Testis (tissue), 3 donors: ENCODE data around the gene OTUB1. TPM values are rescaled to one million over a fixed set of nuclear protein-coding genes. Genes with fewer than 3 reads are reported as not detected.

Source experiments
- DNase-seq: peaks from one replicate; pipeline ENCODE4 v3.0.0-alpha.2; 2019
- H3K27ac ChIP-seq, 2 donors: fragments of 200-600 bp; sonication (generic); one replicate each; pipeline ENCODE4 v1.5.1; 2019
- H3K27me3 ChIP-seq: fragments of 200-600 bp; sonication (generic); one replicate; pipeline ENCODE4 v1.5.1; 2019
- H3K36me3 ChIP-seq: fragments of 200-600 bp; sonication (generic); one replicate; pipeline ENCODE4 v1.5.1; 2017; ENCODE audit warnings: low read depth; ENCODE audit errors: missing control alignments
- H3K4me1 ChIP-seq: fragments of 200-600 bp; sonication (generic); one replicate; pipeline ENCODE4 v1.5.1; 2019
- H3K4me3 ChIP-seq, 2 donors: fragments of 200-600 bp; sonication (generic); one replicate each; pipeline ENCODE4 v1.5.1; 2017 to 2019
- H3K9me3 ChIP-seq: fragments of 200-600 bp; sonication (generic); one replicate; pipeline ENCODE4 v1.5.1; 2017
- POLR2A ChIP-seq: fragments of 450-650 bp; IDR thresholded peaks from one replicate; pipeline ENCODE4 v1.6.1; 2017; ENCODE audit warnings: antibody characterized with exemption, mild to moderate bottlenecking, moderate library complexity
- WGBS, 2 donors: methylation state at CpG; one replicate each; pipeline ENCODE4 v1.1.5; 2018; 5-methylcytosine and 5-hydroxymethylcytosine counted together
- intact Hi-C: fragments of 100-400 bp; cut with DNase I; formaldehyde crosslinking; loops from one replicate; pipeline ENCODE4 v1.15.1; 2023; ENCODE audit warnings: low total_unique reads
- polyA plus RNA-seq: library from polyadenylated mRNA; stranded (reverse); fragments of 350-450 nt; fragmentation: Illumina TruSeq; extraction: RNeasy Lipid Tissue Mini Kit (QIAGEN cat#74804); gene quantifications from one replicate; pipeline ENCODE4 v1.2.3, GENCODE V29; 2014; ENCODE audit warnings: low read depth, low replicate concordance; ENCODE audit not compliant: insufficient read depth
- total RNA-seq, 2 donors: library from RNA; depleted of rRNA; stranded (reverse); fragments of >200 nt; gene quantifications; one replicate each; pipeline ENCODE4 v1.2.3, GENCODE V29; 2016
- TF ChIP-seq, protein P1 (sequence below), 3 experiments: fragments of 450-650 bp in 2 of 3; fragments of 200-600 bp in 1 of 3; sonication (generic) in 1 of 3; IDR thresholded peaks; one replicate each; pipeline ENCODE4 v1.5.1; 2016 to 2019; ENCODE audit warnings: antibody characterized with exemption in 3 of 3, mild to moderate bottlenecking in 2 of 3, moderate library complexity in 1 of 3

The OTUB1 gene
- total and polyA plus RNA-seq, 3 donors from 2014 or later, result 115 to 145 (median 121) TPM

DNA sequence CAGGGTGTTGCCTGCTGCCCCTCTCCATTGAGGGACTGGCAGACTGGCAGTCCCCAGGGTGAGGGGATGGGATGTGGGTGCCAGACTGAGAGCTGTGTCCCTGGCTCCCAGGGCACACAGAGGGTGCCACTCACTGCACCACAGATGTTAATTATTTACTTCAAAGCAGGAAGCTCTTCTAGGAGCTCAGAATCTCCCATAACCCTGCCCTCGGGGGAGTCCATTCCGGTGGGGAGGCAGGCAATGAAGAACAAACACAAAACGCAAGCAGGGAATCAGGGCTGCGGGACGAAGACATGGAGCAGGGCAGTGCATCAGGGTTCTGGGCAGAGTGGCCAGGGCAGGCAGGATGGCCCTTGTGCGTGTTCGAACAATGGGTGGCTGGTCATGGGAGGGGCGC lies 25.1 kb downstream of the OTUB1 start:
- DNase-seq, result no peak
- TF ChIP-seq POLR2A, result no peak
- TF ChIP-seq, protein P1, sequence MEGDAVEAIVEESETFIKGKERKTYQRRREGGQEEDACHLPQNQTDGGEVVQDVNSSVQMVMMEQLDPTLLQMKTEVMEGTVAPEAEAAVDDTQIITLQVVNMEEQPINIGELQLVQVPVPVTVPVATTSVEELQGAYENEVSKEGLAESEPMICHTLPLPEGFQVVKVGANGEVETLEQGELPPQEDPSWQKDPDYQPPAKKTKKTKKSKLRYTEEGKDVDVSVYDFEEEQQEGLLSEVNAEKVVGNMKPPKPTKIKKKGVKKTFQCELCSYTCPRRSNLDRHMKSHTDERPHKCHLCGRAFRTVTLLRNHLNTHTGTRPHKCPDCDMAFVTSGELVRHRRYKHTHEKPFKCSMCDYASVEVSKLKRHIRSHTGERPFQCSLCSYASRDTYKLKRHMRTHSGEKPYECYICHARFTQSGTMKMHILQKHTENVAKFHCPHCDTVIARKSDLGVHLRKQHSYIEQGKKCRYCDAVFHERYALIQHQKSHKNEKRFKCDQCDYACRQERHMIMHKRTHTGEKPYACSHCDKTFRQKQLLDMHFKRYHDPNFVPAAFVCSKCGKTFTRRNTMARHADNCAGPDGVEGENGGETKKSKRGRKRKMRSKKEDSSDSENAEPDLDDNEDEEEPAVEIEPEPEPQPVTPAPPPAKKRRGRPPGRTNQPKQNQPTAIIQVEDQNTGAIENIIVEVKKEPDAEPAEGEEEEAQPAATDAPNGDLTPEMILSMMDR (IDR thresholded peaks at IDR 0.05), result no peak
- intact Hi-C loops, result no loop called here
- H3K9me3 ChIP-seq, result no peaks in the 10 kb centered on the region
- H3K36me3 ChIP-seq, result no peaks in the 10 kb centered on the region
- 92 to 94% methylated on average over 7 to 8 of the region's 8 CpGs for WGBS, 2 donors
- no peak overlapping the region for H3K27ac ChIP-seq
- H3K27me3 ChIP-seq, result no peaks in the 10 kb centered on the region
- no peak overlapping the region for H3K4me3 ChIP-seq
- peaks cover 15% of the 10 kb centered on the region for H3K4me1 ChIP-seq

DNA sequence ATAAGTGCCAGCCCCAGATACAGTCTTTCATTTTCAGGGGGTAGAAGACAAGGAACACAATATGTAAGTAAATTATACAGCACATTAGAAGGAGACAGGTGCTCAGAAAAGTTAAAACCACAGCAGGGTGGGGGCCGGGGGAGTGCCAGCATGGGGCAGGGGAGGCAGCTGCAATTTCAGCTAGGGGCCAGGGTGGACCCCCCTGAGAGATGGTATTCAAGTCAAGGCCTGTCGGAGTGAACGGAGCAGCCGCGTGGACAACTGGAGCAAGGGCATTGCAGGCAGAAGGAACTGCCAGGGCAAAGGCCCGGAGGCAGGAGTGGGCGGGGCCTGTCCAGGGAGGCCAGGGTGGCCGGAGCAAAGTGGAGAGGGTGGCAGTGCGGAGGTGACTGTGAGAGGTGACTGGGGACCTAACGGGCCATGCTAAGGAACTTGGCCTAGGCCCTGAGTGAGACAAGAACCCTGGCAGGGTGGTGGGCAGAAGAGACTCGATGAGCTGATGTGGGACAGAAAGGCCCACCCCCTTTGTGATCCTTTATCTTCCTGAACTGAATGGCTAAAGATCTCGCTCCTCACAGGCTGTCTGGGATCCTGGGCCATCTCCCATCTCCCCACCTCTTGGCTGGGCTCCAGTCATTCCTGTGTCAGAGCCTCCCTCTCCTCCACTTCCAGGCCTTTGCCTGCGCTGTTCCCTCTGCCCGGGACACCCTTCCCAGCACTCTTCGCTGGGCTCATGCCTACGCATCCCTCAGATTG lies 27.1 kb downstream of the OTUB1 start:
- Histone ChIP-seq H3K9me3 (no peaks in the 10 kb centered on the region), H3K27ac (no peak overlapping the region), H3K4me3 (no peak overlapping the region), H3K27me3 (no peaks in the 10 kb centered on the region), H3K36me3 (no peaks in the 10 kb centered on the region), H3K4me1 (peaks cover 7% of the 10 kb centered on the region)
- TF ChIP-seq POLR2A, result no peak
- TF ChIP-seq, protein P1 (IDR thresholded peaks at IDR 0.05), result no peak
- WGBS, 2 donors, result 93 to 94% methylated on average over 15 to 16 of the region's 16 CpGs
- intact Hi-C loops, result no loop called here
- no peak for DNase-seq

DNA sequence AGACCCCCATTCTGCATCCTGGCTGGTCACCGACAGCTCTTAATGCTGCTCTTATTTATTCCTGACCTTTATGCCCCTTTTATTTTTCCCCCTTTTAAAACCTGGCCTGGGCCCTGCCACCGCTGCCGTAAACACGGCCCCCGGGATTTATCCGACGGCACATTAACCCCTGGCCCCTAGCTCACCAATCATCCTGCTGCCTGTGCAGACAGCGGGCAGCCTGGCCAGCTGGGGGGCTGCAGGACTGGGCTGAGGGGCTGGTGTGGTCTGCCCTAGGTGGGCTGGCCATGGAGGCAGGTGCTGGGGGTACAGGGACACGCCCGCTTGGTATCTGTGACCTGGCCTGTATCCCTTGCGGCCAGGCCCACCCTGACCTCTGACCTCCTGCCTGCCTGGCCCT lies 28.1 kb downstream of the OTUB1 start:
- TF ChIP-seq POLR2A, result no peak
- TF ChIP-seq, protein P1 (IDR thresholded peaks at IDR 0.05), result no peak
- WGBS, 2 donors, result 87 to 92% methylated on average over 6 to 11 of the region's 11 CpGs
- no peaks in the 10 kb centered on the region for H3K9me3 ChIP-seq
- no peak for DNase-seq
- peaks cover 14% of the 10 kb centered on the region for H3K4me1 ChIP-seq
- intact Hi-C loops, result no loop called here
- H3K4me3 ChIP-seq, result no peak overlapping the region
- no peaks in the 10 kb centered on the region for H3K36me3 ChIP-seq
- no peaks in the 10 kb centered on the region for H3K27me3 ChIP-seq
- H3K27ac ChIP-seq, result no peak overlapping the region

DNA sequence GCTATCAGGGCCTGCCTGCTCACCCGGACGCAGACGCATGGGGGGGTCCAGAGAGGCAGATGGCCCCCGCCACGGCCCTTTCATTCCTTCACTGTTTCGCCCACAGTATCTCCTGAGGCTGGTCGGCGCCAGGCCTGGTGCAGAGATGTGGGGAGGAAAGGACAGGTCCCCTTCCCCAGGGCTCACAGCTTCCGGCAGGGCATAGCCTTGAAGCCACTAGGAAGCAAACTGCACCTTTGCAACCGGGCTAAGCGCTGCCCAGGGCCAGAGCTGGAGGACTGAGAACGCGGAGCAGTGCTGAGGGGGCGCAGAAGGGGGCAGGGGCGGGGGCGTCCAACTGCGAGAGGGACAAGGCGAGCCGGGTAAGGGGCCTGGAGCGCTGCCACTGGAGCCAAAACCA lies 29.3 kb downstream of the OTUB1 start:
- intact Hi-C loops, result no loop called here
- WGBS, 2 donors, result 85 to 86% methylated on average over 18 to 20 of the region's 20 CpGs
- TF ChIP-seq POLR2A, result no peak
- TF ChIP-seq, protein P1 (IDR thresholded peaks at IDR 0.05), result no peak
- Histone ChIP-seq H3K4me3 (no peak overlapping the region), H3K27ac (no peak overlapping the region), H3K27me3 (no peaks in the 10 kb centered on the region), H3K4me1 (peaks cover 14% of the 10 kb centered on the region), H3K9me3 (no peaks in the 10 kb centered on the region), H3K36me3 (no peaks in the 10 kb centered on the region)
- DNase-seq, result no peak
